ENCODE measurements around the gene TMEM119.

The TMEM119 gene

GRCh38 chr12:108567406-108568337 lies 30.2 kb downstream of the TMEM119 start:
- no peak overlapping the region for H3K4me3 ChIP-seq (replicated peaks; ENCODE audit: low read depth, low read length)
- peak; percentile 14 for DNase-seq (ENCODE audit: low read depth)
- no peak for TF ChIP-seq CTCF (IDR thresholded peaks at IDR 0.05; ENCODE audit: low read length, missing control alignments)

GRCh38 chr12:108566452-108566851 lies 31.4 kb downstream of the TMEM119 start:
- no peak for DNase-seq (ENCODE audit: low read depth)
- no peak for TF ChIP-seq CTCF (IDR thresholded peaks at IDR 0.05; ENCODE audit: low read length, missing control alignments)
- no peak overlapping the region for H3K4me3 ChIP-seq (replicated peaks; ENCODE audit: low read depth, low read length)

- no peak overlapping the region for H3K4me3 ChIP-seq (replicated peaks; ENCODE audit: low read depth, low read length)
- peak; percentile 86 for DNase-seq (ENCODE audit: low read depth)
- TF ChIP-seq CTCF (IDR thresholded peaks at IDR 0.05; ENCODE audit: low read length, missing control alignments): no peak
Measured at GRCh38 chr12:108565976-108566375, 31.9 kb downstream of the TMEM119 start.

GRCh38 chr12:108565146-108565545 lies 32.7 kb downstream of the TMEM119 start:
- no peak for DNase-seq (ENCODE audit: low read depth)
- no peak overlapping the region for H3K4me3 ChIP-seq (replicated peaks; ENCODE audit: low read depth, low read length)
- TF ChIP-seq CTCF (IDR thresholded peaks at IDR 0.05; ENCODE audit: low read length, missing control alignments): no peak

- TF ChIP-seq CTCF (IDR thresholded peaks at IDR 0.05; ENCODE audit: low read length, missing control alignments): no peak
Measured at GRCh38 chr12:108564724-108565123, 33.2 kb downstream of the TMEM119 start.

GRCh38 chr12:108563804-108564151 lies 34.1 kb downstream of the TMEM119 start:
- peak overlapping the region; percentile 92 for H3K4me3 ChIP-seq (replicated peaks; ENCODE audit: low read depth, low read length)
- no peak for DNase-seq (ENCODE audit: low read depth)
- TF ChIP-seq CTCF (IDR thresholded peaks at IDR 0.05; ENCODE audit: low read length, missing control alignments): no peak

More at GRCh38 chr12:108564724-108565123, 33.2 kb downstream of the TMEM119 start:
- no peak overlapping the region for H3K4me3 ChIP-seq (replicated peaks; ENCODE audit: low read depth, low read length)
- no peak for DNase-seq (ENCODE audit: low read depth)

Data from fibroblast of pulmonary artery (primary cell).